Loucy (cell line): ENCODE measurements around the gene USPL1.

ENCODE experiments used
- CTCF ChIP-seq: fragments of 200-600 bp; sonication (generic); conservative IDR thresholded peaks from 2 replicates; pipeline ENCODE4 v1.5.1; 2014; ENCODE audit warnings: mild to moderate bottlenecking, antibody characterized with exemption, low read length
- EZH2phosphoT487 ChIP-seq: fragments of 200-600 bp; IDR thresholded peaks from 2 replicates; pipeline ENCODE4 v1.6.1; 2018; ENCODE audit warnings: antibody characterized with exemption, mild to moderate bottlenecking, moderate library complexity, borderline replicate concordance

GRCh38 chr13:30624630-30625029, 6.9 kb downstream of the USPL1 start:
- TF ChIP-seq CTCF (no peak), EZH2phosphoT487 (no peak)
